Right hindlimb (tissue), 1 donor: ENCODE data around the gene SCN9A.

ENCODE experiments used
- DNase-seq: peaks from one replicate; pipeline ENCODE4 v3.0.0-alpha.2; 2018

The SCN9A gene

GRCh38 chr2:166167449-166167848 is 208.3 kb downstream of the SCN9A start:
- no peak for DNase-seq

- no peak for DNase-seq
These were observed 212.0 kb downstream of the SCN9A start for GRCh38 chr2:166163775-166164174.

- no peak for DNase-seq
These were observed 217.2 kb downstream of the SCN9A start for GRCh38 chr2:166158546-166158945.

GRCh38 chr2:166157578-166157977 is 218.2 kb downstream of the SCN9A start:
- no peak for DNase-seq

GRCh38 chr2:166156985-166157490 is 218.7 kb downstream of the SCN9A start:
- DNase-seq, result no peak

GRCh38 chr2:166155589-166155988 is 220.2 kb downstream of the SCN9A start:
- DNase-seq, result no peak

GRCh38 chr2:166154685-166155338 is 220.9 kb downstream of the SCN9A start:
- DNase-seq, result no peak

GRCh38 chr2:166152064-166152463 is 223.7 kb downstream of the SCN9A start:
- DNase-seq, result no peak

- DNase-seq, result no peak
These were observed 227.0 kb downstream of the SCN9A start for GRCh38 chr2:166148500-166149400.

- DNase-seq, result no peak
These were observed 227.9 kb downstream of the SCN9A start for GRCh38 chr2:166147883-166148282.
